BJ (cell line): ENCODE results near the gene RHEBL1. TPM values are rescaled to one million over a fixed set of nuclear protein-coding genes. Genes with fewer than 3 reads are reported as not detected.

ENCODE experiments used
- CTCF ChIA-PET: fragments of 350-600 bp; formaldehyde crosslinking; extraction: SDS; loops from one replicate; lab custom pipeline; 2021; ENCODE audit warnings: antibody characterized with exemption, inconsistent platforms; lab: Yijun Ruan, JAX
- POLR2A ChIA-PET: fragments of 300-600 bp; sonication (Branson Sonifier 250); formaldehyde crosslinking; extraction: SDS; loops from one replicate; lab custom pipeline; 2021; ENCODE audit warnings: antibody characterized with exemption; lab: Charles Lee
- DNase-seq: peaks from one replicate; pipeline ENCODE4 v3.0.0-alpha.2; 2011; ENCODE audit warnings: low read depth
- H3K27me3 ChIP-seq: 2 replicates; pipeline ENCODE4 v1.6.0; 2011; ENCODE audit warnings: low read length; ENCODE audit not compliant: control insufficient read depth, insufficient read depth
- H3K36me3 ChIP-seq: 2 replicates; pipeline ENCODE4 v1.5.1; 2011; ENCODE audit warnings: low read length; ENCODE audit not compliant: control insufficient read depth, insufficient read depth
- H3K4me3 ChIP-seq: 2 replicates; pipeline ENCODE4 v1.5.1; 2011; ENCODE audit warnings: low read depth, mild to moderate bottlenecking, control low read depth, low read length
- polyA plus RNA-seq: library from polyadenylated mRNA; depleted of rRNA; stranded (reverse); fragments of >200 nt; gene quantifications from 2 replicates; pipeline ENCODE4 v1.2.3, GENCODE V29; 2011
- TF ChIP-seq, protein P1 (sequence below): IDR thresholded peaks from 2 replicates; pipeline ENCODE4 v1.5.1; 2011; ENCODE audit warnings: low read depth, mild to moderate bottlenecking, control low read depth, inconsistent platforms, low read length, moderate library complexity; ENCODE audit not compliant: insufficient read depth

RHEBL1 gene
- polyA plus RNA-seq, 1 experiment = 1.3 TPM

DNA sequence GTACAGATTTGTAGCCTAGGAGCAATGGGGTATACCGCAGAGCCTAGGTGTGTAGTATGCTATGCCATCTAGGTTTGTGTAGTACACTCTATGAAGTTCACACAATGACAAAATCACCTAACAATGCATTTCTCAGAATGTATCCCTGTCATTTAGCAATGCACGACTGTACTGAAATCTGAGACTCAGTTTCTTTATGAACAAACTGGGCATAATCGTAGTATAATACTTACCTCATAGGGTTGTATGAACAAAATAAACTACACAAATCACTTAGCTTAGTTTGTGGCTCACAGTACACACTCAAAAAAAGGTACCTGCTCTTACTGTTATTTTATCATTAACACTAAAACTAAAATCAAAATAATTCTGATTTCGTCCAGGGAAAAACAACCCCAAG lies 44.3 kb downstream of the RHEBL1 start:
- no peaks in the 10 kb centered on the region for H3K27me3 ChIP-seq
- ChIA-PET POLR2A (no interaction called here), CTCF (interaction anchor here (0.7 kb wide), 1 partner anchor 18 kb away, joined by 4 read pairs; no protein-coding TSS in a partner anchor)
- TF ChIP-seq, protein P1, sequence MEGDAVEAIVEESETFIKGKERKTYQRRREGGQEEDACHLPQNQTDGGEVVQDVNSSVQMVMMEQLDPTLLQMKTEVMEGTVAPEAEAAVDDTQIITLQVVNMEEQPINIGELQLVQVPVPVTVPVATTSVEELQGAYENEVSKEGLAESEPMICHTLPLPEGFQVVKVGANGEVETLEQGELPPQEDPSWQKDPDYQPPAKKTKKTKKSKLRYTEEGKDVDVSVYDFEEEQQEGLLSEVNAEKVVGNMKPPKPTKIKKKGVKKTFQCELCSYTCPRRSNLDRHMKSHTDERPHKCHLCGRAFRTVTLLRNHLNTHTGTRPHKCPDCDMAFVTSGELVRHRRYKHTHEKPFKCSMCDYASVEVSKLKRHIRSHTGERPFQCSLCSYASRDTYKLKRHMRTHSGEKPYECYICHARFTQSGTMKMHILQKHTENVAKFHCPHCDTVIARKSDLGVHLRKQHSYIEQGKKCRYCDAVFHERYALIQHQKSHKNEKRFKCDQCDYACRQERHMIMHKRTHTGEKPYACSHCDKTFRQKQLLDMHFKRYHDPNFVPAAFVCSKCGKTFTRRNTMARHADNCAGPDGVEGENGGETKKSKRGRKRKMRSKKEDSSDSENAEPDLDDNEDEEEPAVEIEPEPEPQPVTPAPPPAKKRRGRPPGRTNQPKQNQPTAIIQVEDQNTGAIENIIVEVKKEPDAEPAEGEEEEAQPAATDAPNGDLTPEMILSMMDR = no peak
- H3K4me3 ChIP-seq = no peak overlapping the region
- peaks cover 45% of the 10 kb centered on the region for H3K36me3 ChIP-seq
- DNase-seq = no peak

DNA sequence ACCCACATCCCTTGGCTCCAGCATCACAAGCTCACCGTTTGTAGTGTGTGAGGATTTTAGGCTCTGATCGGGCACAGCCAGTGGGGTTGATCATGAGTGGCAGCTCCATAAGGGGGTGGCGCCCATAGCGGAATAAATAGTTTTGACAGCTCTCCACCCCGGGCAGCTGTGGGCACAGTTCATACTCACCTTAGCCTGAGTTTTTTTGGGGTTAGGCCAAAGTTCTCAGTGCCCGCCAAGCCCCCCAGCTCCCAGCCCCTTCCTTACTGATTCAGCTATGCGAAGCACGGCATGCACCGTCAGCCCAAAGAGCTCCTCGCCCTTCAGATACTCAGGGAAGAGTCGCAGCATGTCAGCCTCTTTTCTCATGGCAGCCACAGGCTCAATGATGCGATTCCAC lies 45.2 kb downstream of the RHEBL1 start:
- CTCF ChIA-PET = interaction anchor here (0.8 to 1.1 kb wide), 2 partner anchors 39 to 67 kb away, joined by 3 to 4 read pairs; no protein-coding TSS in a partner anchor

DNA sequence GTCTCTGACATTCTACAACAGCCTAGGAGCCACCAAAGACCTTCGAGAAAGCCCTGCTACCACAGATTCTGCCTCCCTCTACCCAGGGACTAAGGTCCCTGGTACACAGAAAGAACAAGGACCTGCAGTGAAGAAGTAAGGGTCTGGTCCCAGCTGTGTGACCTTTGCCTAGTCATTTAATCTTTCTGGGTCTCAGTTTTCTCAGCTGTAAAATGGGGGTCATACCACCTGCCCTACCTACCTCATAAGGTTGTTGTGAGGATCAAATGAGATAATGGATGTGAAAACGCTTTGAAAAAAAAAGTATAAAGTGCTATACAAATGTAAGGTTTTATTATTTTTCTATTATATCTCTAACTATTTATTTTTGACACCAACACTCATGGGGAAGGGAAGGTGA lies 46.0 kb downstream of the RHEBL1 start:
- no peak for DNase-seq
- Histone ChIP-seq H3K27me3 (no peaks in the 10 kb centered on the region), H3K36me3 (peaks cover 38% of the 10 kb centered on the region), H3K4me3 (no peak overlapping the region)
- POLR2A ChIA-PET = no interaction called here
- TF ChIP-seq, protein P1 = no peak
- CTCF ChIA-PET = interaction anchor here (1.1 kb wide), 1 partner anchor 40 kb away, joined by 4 read pairs; no protein-coding TSS in a partner anchor

More for the DNA sequence above, 45.2 kb downstream of the RHEBL1 start:
- POLR2A ChIA-PET = no interaction called here
- DNase-seq = no peak
- H3K27me3 ChIP-seq = no peaks in the 10 kb centered on the region
- TF ChIP-seq, protein P1 = no peak
- no peak overlapping the region for H3K4me3 ChIP-seq
- peaks cover 41% of the 10 kb centered on the region for H3K36me3 ChIP-seq

DNA sequence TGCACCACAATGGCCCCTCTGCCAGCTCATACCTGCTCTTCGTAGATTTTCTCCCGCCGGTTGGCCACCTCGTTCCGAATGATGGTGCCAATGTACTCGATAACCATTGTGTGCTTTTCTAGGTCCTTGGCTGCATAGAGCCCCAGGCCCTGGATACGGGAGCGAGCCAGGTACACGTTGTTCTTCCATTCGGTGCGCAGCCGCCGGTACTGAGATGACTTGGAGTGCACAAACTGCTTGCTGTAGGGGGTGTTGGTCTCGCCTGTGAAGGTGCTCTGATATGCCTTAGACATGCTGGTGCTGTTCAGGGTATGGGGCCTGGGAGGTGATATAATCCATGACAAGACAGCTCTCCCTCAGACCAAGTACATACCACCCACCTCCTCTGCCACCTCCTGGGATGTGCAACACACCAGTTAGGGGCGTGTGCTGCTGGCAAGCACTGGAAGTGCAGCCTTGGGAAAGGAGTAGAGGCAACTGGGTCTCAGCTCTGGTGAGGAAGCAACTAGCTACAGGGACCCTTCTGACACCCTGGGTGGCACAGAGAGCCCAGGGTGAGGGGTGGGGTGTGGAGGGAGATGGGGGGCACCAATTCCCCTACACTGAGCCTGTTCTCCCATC lies 47.1 kb downstream of the RHEBL1 start:
- no peak overlapping the region for H3K4me3 ChIP-seq
- DNase-seq = no peak
- TF ChIP-seq, protein P1 = no peak
- ChIA-PET CTCF (interaction anchor here (0.6 kb wide), 1 partner anchor 17 kb away, joined by 3 read pairs; no protein-coding TSS in a partner anchor), POLR2A (interaction anchor here (0.7 kb wide), 1 partner anchor 12 kb away, joined by 3 read pairs; no protein-coding TSS in a partner anchor)
- H3K27me3 ChIP-seq = no peaks in the 10 kb centered on the region
- peaks cover 28% of the 10 kb centered on the region for H3K36me3 ChIP-seq

DNA sequence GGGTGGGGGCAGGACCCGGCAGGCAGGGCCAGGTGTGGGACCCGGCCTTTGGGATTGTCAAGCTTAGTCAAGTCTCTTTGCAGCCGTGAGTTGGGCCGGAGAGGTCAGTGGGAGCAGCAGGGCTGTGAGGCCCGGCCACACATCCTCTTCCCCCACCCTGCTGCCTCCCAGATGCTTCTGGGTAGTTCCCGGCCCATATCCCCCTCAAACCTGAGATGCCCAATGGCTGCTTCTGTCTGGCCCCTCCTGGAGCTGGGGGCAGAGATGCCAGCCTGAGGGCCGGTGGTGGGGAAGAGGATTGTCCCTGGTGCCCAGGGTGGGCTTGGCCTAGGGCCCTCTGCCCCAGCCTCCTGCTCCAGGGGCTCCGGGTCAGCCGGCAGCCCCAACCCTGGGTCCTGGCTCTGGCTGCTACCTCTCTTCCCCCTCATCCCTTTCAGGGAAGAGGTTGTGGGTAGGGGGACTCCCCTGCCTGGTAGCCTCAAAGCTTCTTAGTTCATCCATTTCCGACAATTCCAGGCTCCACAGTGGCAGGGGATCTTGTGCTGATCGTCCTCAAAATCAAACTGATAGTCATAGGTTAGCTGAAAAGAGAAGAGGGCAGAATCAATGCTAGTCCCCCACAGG lies 48.4 kb downstream of the RHEBL1 start:
- Histone ChIP-seq H3K4me3 (no peak overlapping the region), H3K36me3 (peaks cover 19% of the 10 kb centered on the region), H3K27me3 (no peaks in the 10 kb centered on the region)
- CTCF ChIA-PET = interaction anchor here (1.3 to 1.4 kb wide), 3 partner anchors 13 to 34 kb away, joined by 3 to 9 read pairs (median 4); no protein-coding TSS in a partner anchor
- no peak for DNase-seq
- POLR2A ChIA-PET = no interaction called here
- TF ChIP-seq, protein P1 = no peak
